Measurements from ENCODE around the gene TSPAN13. TPM values are rescaled to one million over a fixed set of nuclear protein-coding genes. Genes with fewer than 3 reads are reported as not detected.
A peak's percentile ranks its signal among the peaks of the same experiment; 100 is the strongest.

TSPAN13 gene
- total RNA-seq, 1 experiment from 2014 or later = 31.1 TPM

- Histone ChIP-seq H3K79me2 (ENCODE audit: low read depth) (no peaks in the 10 kb centered on the region), H3K9me3 (ENCODE audit: insufficient read depth, low read depth) (no peaks in the 10 kb centered on the region; the same call in none of the 2 replicates), H3K27ac (0 out of 2 replicates have a peak overlapping the region, but pooled peaks have one; percentile 67), H3K4me2 (no peak overlapping the region), H3K36me3 (ENCODE audit: low read depth) (no peaks in the 10 kb centered on the region), H3K4me1 (replicated peaks; ENCODE audit: insufficient read depth) (peaks cover 36% of the 10 kb centered on the region), H2AFZ (0 out of 2 replicates have a peak overlapping the region, but pooled peaks have one; percentile 5), H3K9me2 (ENCODE audit: insufficient read depth) (no peaks in the 10 kb centered on the region), H3F3A (ENCODE audit: insufficient read depth, low read depth) (peaks cover 16% of the 10 kb centered on the region), H3K4me3 (no peak overlapping the region), H3K27me3 (ENCODE audit: insufficient read depth, low read depth) (no peaks in the 10 kb centered on the region), H4K20me1 (ENCODE audit: insufficient read depth) (no peaks in the 10 kb centered on the region)
- TF ChIP-seq CTCF (conservative IDR thresholded peaks at IDR 0.05) (no peak), EZH2 (IDR thresholded peaks at IDR 0.05; ENCODE audit: low read depth) (no peak)
- BruUV-seq (replicated peaks) = no TSS peak
- ChIA-PET CTCF (no interaction called here), POLR2A (ENCODE audit: unreplicated experiment) (no interaction called here)
- peak in 1 of 2 experiments; percentile 56 for DNase-seq
- intact Hi-C loops (cut with micrococcal nuclease; ENCODE audit: unreplicated experiment) = no loop called here
Measured at GRCh38 chr7:16810573-16810972, 57.0 kb downstream of the TSPAN13 start.

- no peak overlapping the region for H2AFZ ChIP-seq
- ChIA-PET POLR2A (ENCODE audit: unreplicated experiment) (interaction anchor here (0.6 to 0.7 kb wide), 2 partner anchors 36 to 862 kb away, joined by 4 read pairs; no protein-coding TSS in a partner anchor), CTCF (no interaction called here)
- peak overlapping the region; percentile 24 for H3K4me2 ChIP-seq
- peaks cover 9% of the 10 kb centered on the region; the same call in 1 of the 2 replicates for H3F3A ChIP-seq (ENCODE audit: insufficient read depth, low read depth)
- no peak for TF ChIP-seq CTCF (conservative IDR thresholded peaks at IDR 0.05)
- TF ChIP-seq EZH2 (IDR thresholded peaks at IDR 0.05; ENCODE audit: low read depth) = no peak
- no peaks in the 10 kb centered on the region for H3K79me2 ChIP-seq (ENCODE audit: low read depth)
- H3K9me3 ChIP-seq (ENCODE audit: insufficient read depth, low read depth) = no peaks in the 10 kb centered on the region; the same call in none of the 2 replicates
- H3K9me2 ChIP-seq (ENCODE audit: insufficient read depth) = no peaks in the 10 kb centered on the region
- H3K4me3 ChIP-seq = no peak overlapping the region
- peak in 1 of 2 experiments; percentile 90 for DNase-seq
- no peaks in the 10 kb centered on the region for H4K20me1 ChIP-seq (ENCODE audit: insufficient read depth)
- intact Hi-C loops (cut with micrococcal nuclease; ENCODE audit: unreplicated experiment) = no loop called here
- no peaks in the 10 kb centered on the region for H3K36me3 ChIP-seq (ENCODE audit: low read depth)
- H3K27me3 ChIP-seq (ENCODE audit: insufficient read depth, low read depth) = no peaks in the 10 kb centered on the region
- BruUV-seq (replicated peaks) = no TSS peak
- H3K27ac ChIP-seq = peak overlapping the region; percentile 67
- H3K4me1 ChIP-seq (replicated peaks; ENCODE audit: insufficient read depth) = peaks cover 27% of the 10 kb centered on the region
Measured at GRCh38 chr7:16811551-16811950, 58.0 kb downstream of the TSPAN13 start.

- ChIA-PET POLR2A (ENCODE audit: unreplicated experiment) (interaction anchor here (0.6 kb wide), 1 partner anchor 766 kb away, joined by 3 read pairs; no protein-coding TSS in a partner anchor), CTCF (interaction anchor here (0.6 kb wide), 1 partner anchor 13 kb away, joined by 3 read pairs; no protein-coding TSS in a partner anchor)
- Histone ChIP-seq H3K9me2 (ENCODE audit: insufficient read depth) (no peaks in the 10 kb centered on the region), H3F3A (ENCODE audit: insufficient read depth, low read depth) (peaks cover 9% of the 10 kb centered on the region; the same call in 1 of the 2 replicates), H3K36me3 (ENCODE audit: low read depth) (no peaks in the 10 kb centered on the region), H3K79me2 (ENCODE audit: low read depth) (no peaks in the 10 kb centered on the region), H3K27ac (no peak overlapping the region; the same call in 1 of the 2 replicates), H3K27me3 (ENCODE audit: insufficient read depth, low read depth) (no peaks in the 10 kb centered on the region), H3K4me3 (no peak overlapping the region), H3K9me3 (ENCODE audit: insufficient read depth, low read depth) (no peaks in the 10 kb centered on the region; the same call in none of the 2 replicates), H2AFZ (no peak overlapping the region), H3K4me1 (replicated peaks; ENCODE audit: insufficient read depth) (peaks cover 35% of the 10 kb centered on the region), H4K20me1 (ENCODE audit: insufficient read depth) (no peaks in the 10 kb centered on the region), H3K4me2 (no peak overlapping the region)
- intact Hi-C loops (cut with micrococcal nuclease; ENCODE audit: unreplicated experiment) = no loop called here
- TF ChIP-seq EZH2 (IDR thresholded peaks at IDR 0.05; ENCODE audit: low read depth) = no peak
- no peak for TF ChIP-seq CTCF (conservative IDR thresholded peaks at IDR 0.05)
- no peak for DNase-seq
- no TSS peak for BruUV-seq (replicated peaks)
Measured at GRCh38 chr7:16812542-16813231, 59.1 kb downstream of the TSPAN13 start.
